ENCODE measurements around the gene ANKRD37.

DNA sequence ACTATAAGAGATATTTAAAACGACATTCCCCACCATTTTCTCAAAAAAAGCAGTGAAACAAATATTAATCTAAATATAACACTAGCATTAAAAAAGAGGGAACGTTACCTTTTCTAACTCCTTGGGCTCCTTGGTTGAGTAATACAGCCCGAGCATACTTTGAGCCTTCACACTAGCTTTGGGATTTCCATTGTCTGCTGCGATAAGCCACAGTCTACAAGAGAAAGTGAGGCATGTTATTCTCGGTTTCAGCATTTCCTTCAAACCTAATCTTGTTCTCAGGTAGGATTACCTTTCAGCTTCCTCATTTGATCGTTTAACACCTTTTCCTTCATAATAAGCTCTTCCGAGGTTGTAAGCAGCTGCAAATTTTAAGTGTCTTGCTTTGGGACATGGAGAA lies 22.6 kb upstream of the ANKRD37 start:
- TF ChIP-seq, protein P1, sequence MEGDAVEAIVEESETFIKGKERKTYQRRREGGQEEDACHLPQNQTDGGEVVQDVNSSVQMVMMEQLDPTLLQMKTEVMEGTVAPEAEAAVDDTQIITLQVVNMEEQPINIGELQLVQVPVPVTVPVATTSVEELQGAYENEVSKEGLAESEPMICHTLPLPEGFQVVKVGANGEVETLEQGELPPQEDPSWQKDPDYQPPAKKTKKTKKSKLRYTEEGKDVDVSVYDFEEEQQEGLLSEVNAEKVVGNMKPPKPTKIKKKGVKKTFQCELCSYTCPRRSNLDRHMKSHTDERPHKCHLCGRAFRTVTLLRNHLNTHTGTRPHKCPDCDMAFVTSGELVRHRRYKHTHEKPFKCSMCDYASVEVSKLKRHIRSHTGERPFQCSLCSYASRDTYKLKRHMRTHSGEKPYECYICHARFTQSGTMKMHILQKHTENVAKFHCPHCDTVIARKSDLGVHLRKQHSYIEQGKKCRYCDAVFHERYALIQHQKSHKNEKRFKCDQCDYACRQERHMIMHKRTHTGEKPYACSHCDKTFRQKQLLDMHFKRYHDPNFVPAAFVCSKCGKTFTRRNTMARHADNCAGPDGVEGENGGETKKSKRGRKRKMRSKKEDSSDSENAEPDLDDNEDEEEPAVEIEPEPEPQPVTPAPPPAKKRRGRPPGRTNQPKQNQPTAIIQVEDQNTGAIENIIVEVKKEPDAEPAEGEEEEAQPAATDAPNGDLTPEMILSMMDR (conservative IDR thresholded peaks at IDR 0.05; ENCODE audit: low read length) = no peak
- no peak for TF ChIP-seq EZH2phosphoT487 (IDR thresholded peaks at IDR 0.05; ENCODE audit: borderline replicate concordance)

Measured in Loucy (cell line).